ENCODE measurements around the gene CFAP61. TPM values are rescaled to one million over a fixed set of nuclear protein-coding genes. Genes with fewer than 3 reads are reported as not detected.

The CFAP61 gene
- total RNA-seq, 4 donors from 2014 or later = not detected

DNA sequence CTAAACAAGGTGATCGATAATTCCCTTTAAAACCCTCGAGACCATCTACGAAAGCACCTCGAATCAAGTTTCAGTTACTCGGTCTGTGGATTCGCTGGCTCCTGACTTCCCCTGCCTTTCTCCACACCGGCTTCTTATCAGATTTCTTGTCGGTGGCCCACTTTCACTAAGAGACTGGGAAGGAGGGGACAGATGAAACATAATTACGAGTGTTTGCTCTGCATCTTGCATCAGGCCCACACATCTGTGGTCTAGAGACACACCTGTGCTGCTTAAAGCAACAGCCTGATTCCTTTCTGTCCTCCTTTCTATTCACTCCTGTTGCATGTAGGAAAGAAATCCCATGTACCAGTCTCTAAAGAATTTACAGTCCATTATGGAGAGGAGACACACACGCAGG is 353.3 kb downstream of the CFAP61 start:
- no peak for ATAC-seq (ENCODE audit: low FRiP score)
- TF ChIP-seq, protein P1, sequence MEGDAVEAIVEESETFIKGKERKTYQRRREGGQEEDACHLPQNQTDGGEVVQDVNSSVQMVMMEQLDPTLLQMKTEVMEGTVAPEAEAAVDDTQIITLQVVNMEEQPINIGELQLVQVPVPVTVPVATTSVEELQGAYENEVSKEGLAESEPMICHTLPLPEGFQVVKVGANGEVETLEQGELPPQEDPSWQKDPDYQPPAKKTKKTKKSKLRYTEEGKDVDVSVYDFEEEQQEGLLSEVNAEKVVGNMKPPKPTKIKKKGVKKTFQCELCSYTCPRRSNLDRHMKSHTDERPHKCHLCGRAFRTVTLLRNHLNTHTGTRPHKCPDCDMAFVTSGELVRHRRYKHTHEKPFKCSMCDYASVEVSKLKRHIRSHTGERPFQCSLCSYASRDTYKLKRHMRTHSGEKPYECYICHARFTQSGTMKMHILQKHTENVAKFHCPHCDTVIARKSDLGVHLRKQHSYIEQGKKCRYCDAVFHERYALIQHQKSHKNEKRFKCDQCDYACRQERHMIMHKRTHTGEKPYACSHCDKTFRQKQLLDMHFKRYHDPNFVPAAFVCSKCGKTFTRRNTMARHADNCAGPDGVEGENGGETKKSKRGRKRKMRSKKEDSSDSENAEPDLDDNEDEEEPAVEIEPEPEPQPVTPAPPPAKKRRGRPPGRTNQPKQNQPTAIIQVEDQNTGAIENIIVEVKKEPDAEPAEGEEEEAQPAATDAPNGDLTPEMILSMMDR (IDR thresholded peaks at IDR 0.05) = no peak
- DNase-seq (ENCODE audit: low spot score) = no peak

- DNase-seq (ENCODE audit: low spot score) (no peak), ATAC-seq (ENCODE audit: low FRiP score) (no peak)
- TF ChIP-seq, protein P1 (IDR thresholded peaks at IDR 0.05) = no peak
Observed at GRCh38 chr20:20406306-20406705, 354.0 kb downstream of the CFAP61 start.

DNA sequence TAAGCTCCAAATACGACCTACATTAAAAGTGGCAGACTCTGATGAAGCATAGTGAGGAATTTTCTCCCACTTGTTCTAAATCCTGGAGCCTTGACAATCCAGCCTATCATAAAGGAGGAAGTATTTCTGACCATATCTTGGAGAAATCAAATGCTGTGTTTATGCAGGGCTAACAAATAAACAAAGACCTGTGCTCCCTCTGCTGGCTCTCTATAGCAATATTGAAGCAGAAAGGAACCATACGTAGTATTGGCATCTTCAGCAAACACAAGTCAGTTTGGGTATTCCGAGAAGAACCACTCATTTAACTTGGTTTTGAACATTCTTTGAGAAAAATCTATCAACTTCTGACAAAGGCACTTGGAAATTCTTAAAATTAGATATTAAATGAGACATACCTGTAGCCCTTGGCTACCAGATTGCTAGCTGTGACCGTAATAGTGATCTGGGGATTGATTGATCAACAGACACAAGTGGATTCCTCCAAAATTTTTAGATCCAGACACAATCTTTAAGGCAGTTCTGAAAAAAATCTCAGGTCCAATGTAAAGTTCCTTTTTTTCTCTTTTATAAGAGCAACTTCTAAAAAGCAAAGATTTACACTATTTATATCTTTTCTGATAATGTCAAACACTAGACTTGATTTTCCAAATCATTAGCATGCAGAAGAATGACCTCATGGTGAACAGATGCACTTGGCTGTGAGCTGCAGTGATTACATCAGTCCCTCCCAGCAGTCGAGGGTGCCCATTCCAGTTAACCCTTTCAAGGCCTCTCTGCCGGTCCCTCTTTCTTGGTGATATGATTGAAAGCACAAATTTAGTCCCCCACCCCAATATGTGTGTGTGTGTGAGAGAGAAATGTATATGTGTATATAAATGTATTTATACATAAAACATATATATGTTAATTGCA is 355.8 kb downstream of the CFAP61 start:
- TF ChIP-seq, protein P1 (IDR thresholded peaks at IDR 0.05) = no peak
- ATAC-seq (ENCODE audit: low FRiP score) (no peak), DNase-seq (ENCODE audit: low spot score) (no peak)

DNA sequence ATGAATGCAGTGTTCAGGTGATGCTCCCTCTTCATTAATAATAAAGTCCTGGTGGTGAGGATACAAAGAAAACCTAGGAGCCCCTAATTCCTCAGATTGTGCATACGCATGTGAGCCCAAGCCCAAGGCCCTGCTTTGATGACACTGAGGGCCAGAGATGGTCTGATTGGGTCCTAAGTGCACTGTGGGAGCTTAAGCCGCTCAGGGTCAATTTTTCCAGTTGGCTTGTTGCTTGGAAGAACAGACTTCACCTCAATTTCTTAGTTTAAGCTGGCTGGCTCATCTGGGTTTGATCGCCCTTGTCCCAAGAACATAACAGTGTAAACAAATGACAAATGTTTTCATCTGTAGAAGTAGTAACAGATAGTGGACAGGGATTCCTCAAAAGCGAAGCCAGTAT is 357.0 kb downstream of the CFAP61 start:
- DNase-seq (ENCODE audit: low spot score) (no peak), ATAC-seq (ENCODE audit: low FRiP score) (no peak)
- TF ChIP-seq, protein P1 (IDR thresholded peaks at IDR 0.05) = no peak

Small RNAs within 50 kb of the gene (small RNA-seq; reads per million reads assigned to genes)
- not detected for gene RN7SL690P

Other genes starting within 250 kb of the CFAP61 start
- gene NAA20, start 35.2 kb upstream of the CFAP61 start, total RNA-seq = 10 to 100 TPM; 21.0 to 60.7 (median 45.8) TPM
- 10 to 100 TPM; 13.8 to 30.7 (median 15.6) TPM for gene CRNKL1, start 66 bp upstream of the CFAP61 start, total RNA-seq

Data from omental fat pad (tissue), 4 donors.